Caco-2 (cell line): ENCODE results near the gene AADACL4. TPM values are rescaled to one million over a fixed set of nuclear protein-coding genes. Genes with fewer than 3 reads are reported as not detected.
"Not testable (repeated sequence)": the region's sequence is repeated elsewhere in the genome, so short reads cannot be mapped to it uniquely, and the experiment has no call there.

Experiments
- BruUV-seq: library from RNA; stranded (reverse); fragments of 400-500 nt; replicated peaks from 2 replicates; lab custom pipeline; 2021; lab: Mats Ljungman, UMichigan
- CTCF ChIA-PET: fragments of 300-600 bp; sonication (Branson Sonifier 250); formaldehyde crosslinking; loops from one replicate; lab custom pipeline; 2022; ENCODE audit warnings: antibody characterized with exemption; lab: Charles Lee
- POLR2A ChIA-PET: fragments of 300-600 bp; sonication (Branson Sonifier 250); formaldehyde crosslinking; loops from one replicate; lab custom pipeline; 2022; ENCODE audit warnings: antibody characterized with exemption; lab: Charles Lee
- DNase-seq, 2 experiments: peaks; one replicate each; pipeline versions ENCODE4 v3.0.0 to v3.0.0-alpha.2; 2020 to 2022
- H3K27me3 ChIP-seq: replicated peaks from 2 replicates; pipeline ENCODE4 v1.6.0; 2011; ENCODE audit warnings: low read length; ENCODE audit not compliant: control insufficient read depth, insufficient read depth
- H3K36me3 ChIP-seq: 2 replicates; pipeline ENCODE4 v1.5.1; 2011; ENCODE audit warnings: low read length; ENCODE audit not compliant: control insufficient read depth, insufficient read depth
- H3K4me1 ChIP-seq: fragments of 250-450 bp; sonication (Bioruptor Pico); 2 replicates; pipeline ENCODE4 v1.5.1; 2020; ENCODE audit warnings: mild to moderate bottlenecking
- H3K4me3 ChIP-seq: 2 replicates; pipeline ENCODE4 v1.5.1; 2011; ENCODE audit warnings: low read depth, mild to moderate bottlenecking, control low read depth, low read length
- H3K9me3 ChIP-seq: fragments of 250-450 bp; sonication (Bioruptor Pico); 2 replicates; pipeline ENCODE4 v1.5.1; 2020; ENCODE audit warnings: mild to moderate bottlenecking, moderate library complexity
- H3K27ac Mint-ChIP-seq: one replicate; pipeline ENCODE4 v1.8.0; 2022; ENCODE audit warnings: mixed read lengths; ENCODE audit not compliant: unreplicated experiment
- H3K27me3 Mint-ChIP-seq: one replicate; pipeline ENCODE4 v1.8.0; 2022; ENCODE audit warnings: mixed read lengths; ENCODE audit not compliant: insufficient read depth, unreplicated experiment
- H3K36me3 Mint-ChIP-seq: one replicate; pipeline ENCODE4 v1.8.0; 2022; ENCODE audit warnings: mild to moderate bottlenecking, mixed read lengths; ENCODE audit not compliant: insufficient read depth, unreplicated experiment
- H3K4me1 Mint-ChIP-seq: one replicate; pipeline ENCODE4 v1.8.0; 2022; ENCODE audit warnings: low read depth, mixed read lengths; ENCODE audit not compliant: unreplicated experiment
- H3K4me3 Mint-ChIP-seq: one replicate; pipeline ENCODE4 v1.8.0; 2022; ENCODE audit warnings: mild to moderate bottlenecking, moderate library complexity, mixed read lengths; ENCODE audit not compliant: unreplicated experiment
- H3K9me3 Mint-ChIP-seq: one replicate; pipeline ENCODE4 v1.8.0; 2022; ENCODE audit warnings: mixed read lengths; ENCODE audit not compliant: unreplicated experiment
- intact Hi-C: fragments of 100-400 bp; cut with micrococcal nuclease; formaldehyde crosslinking; loops from one replicate; pipeline ENCODE4 v1.10.0; 2022; ENCODE audit not compliant: unreplicated experiment
- total RNA-seq: library from RNA; stranded (reverse); gene quantifications from 2 replicates; pipeline ENCODE4 v1.2.3, GENCODE V29; 2022
- TF ChIP-seq, protein P1 (sequence below), 2 experiments: fragments of 200-600 bp in 1 of 2; IDR thresholded peaks; 1 replicate in 1 of 2; 2 replicates in 1 of 2; pipeline versions ENCODE4 v1.5.1 to v1.8.0; 2011 to 2022; ENCODE audit warnings: antibody characterized with exemption in 1 of 2, control low read depth in 1 of 2, inconsistent platforms in 1 of 2, low read depth in 1 of 2, low read length in 1 of 2, mild to moderate bottlenecking in 1 of 2, moderate library complexity in 1 of 2; ENCODE audit not compliant: insufficient read depth in 1 of 2, severe bottlenecking in 1 of 2, unreplicated experiment in 1 of 2

Gene AADACL4
- total RNA-seq, 1 experiment from 2014 or later: not detected

GRCh38 chr1:12712929-12713328, 69.0 kb downstream of the AADACL4 start:
- H3K4me3 Mint-ChIP-seq: no peak overlapping the region
- no TSS peak for BruUV-seq
- Histone ChIP-seq H3K9me3 (0 out of 2 replicates have a peak, but pooled peaks cover 2% of the 10 kb centered on the region), H3K4me1 (peaks cover 15% of the 10 kb centered on the region), H3K4me3 (no peak overlapping the region), H3K27me3 (no peaks in the 10 kb centered on the region), H3K36me3 (no peaks in the 10 kb centered on the region)
- no peak overlapping the region for H3K27ac Mint-ChIP-seq
- ChIA-PET CTCF (no interaction called here), POLR2A (no interaction called here)
- no peaks in the 10 kb centered on the region for H3K9me3 Mint-ChIP-seq
- peaks cover 10% of the 10 kb centered on the region for H3K4me1 Mint-ChIP-seq
- intact Hi-C loops: no loop called here
- DNase-seq: no peak
- H3K36me3 Mint-ChIP-seq: no peaks in the 10 kb centered on the region
- H3K27me3 Mint-ChIP-seq: no peaks in the 10 kb centered on the region
- TF ChIP-seq, protein P1, sequence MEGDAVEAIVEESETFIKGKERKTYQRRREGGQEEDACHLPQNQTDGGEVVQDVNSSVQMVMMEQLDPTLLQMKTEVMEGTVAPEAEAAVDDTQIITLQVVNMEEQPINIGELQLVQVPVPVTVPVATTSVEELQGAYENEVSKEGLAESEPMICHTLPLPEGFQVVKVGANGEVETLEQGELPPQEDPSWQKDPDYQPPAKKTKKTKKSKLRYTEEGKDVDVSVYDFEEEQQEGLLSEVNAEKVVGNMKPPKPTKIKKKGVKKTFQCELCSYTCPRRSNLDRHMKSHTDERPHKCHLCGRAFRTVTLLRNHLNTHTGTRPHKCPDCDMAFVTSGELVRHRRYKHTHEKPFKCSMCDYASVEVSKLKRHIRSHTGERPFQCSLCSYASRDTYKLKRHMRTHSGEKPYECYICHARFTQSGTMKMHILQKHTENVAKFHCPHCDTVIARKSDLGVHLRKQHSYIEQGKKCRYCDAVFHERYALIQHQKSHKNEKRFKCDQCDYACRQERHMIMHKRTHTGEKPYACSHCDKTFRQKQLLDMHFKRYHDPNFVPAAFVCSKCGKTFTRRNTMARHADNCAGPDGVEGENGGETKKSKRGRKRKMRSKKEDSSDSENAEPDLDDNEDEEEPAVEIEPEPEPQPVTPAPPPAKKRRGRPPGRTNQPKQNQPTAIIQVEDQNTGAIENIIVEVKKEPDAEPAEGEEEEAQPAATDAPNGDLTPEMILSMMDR (IDR thresholded peaks at IDR 0.05; ENCODE audit: insufficient read depth in 1 of 2, low read depth in 1 of 2, low read length in 1 of 2, severe bottlenecking in 1 of 2, unreplicated experiment in 1 of 2): no peak

DNA sequence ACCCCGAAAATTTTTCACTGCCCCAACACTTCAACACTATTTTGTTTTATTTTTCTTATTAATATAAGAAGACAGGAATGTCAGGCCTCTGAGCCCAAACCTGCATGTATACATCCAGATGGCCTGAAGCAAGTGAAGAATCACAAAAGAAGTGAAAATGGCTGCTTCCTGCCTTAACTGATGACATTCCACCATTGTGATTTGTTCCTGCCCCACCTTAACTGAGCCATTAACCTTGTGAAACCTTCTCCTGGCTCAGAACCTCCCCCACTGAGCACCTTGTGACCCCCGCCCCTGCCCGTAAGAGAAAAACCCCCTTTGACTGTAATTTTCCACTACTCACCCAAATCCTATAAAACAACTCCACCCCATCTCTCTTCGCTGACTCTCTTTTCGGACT, 69.8 kb downstream of the AADACL4 start:
- DNase-seq, intact Hi-C loops, CTCF ChIA-PET, H3K36me3 ChIP-seq, H3K27ac Mint-ChIP-seq, H3K27me3 Mint-ChIP-seq, POLR2A ChIA-PET, BruUV-seq, H3K4me3 Mint-ChIP-seq, H3K4me1 ChIP-seq, H3K9me3 ChIP-seq, H3K36me3 Mint-ChIP-seq, H3K4me3 ChIP-seq, H3K27me3 ChIP-seq, H3K9me3 Mint-ChIP-seq: not testable (repeated sequence)
- peaks cover 10% of the 10 kb centered on the region for H3K4me1 Mint-ChIP-seq

DNA sequence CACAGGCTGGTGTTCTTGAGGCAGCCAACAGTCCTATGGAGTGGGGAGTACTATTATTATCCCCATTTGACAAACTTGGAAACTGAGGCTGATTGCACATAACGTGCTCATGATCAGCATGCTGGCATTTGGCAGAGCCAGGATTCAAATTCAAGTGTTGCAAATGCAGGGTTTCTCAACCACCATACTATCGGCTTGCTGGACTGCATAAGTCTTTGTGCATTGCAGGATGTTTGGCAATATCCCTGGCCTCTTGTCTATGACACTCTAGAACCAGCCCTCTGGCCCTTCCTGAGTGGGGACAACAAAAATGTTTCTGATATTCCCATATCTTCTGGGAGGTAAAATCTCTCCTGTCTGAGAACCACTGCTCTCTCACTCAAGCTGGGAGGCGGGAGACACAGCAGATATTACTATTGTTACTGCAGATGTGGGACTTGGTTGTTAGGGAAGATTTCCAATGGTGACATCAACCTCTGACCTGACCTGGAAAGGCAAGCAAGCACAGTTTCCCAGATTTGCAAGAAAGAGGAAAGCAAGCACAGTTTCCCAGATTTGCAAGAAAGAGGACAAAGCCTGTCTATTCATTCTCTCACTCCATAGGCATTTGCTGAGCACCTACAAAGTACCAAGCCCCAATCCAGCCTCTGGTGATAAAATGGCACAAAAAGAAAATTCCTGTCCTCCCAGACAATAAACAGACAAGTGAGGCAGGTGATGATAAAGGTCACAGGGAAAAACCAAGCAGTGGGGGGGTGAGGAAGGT, 71.0 kb downstream of the AADACL4 start:
- Mint-ChIP-seq H3K27me3 (no peaks in the 10 kb centered on the region), H3K36me3 (no peaks in the 10 kb centered on the region), H3K27ac (no peak overlapping the region), H3K9me3 (no peaks in the 10 kb centered on the region), H3K4me3 (no peak overlapping the region), H3K4me1 (peaks cover 10% of the 10 kb centered on the region)
- POLR2A ChIA-PET: no interaction called here
- intact Hi-C loops: no loop called here
- no peak overlapping the region for H3K4me3 ChIP-seq
- no peak for DNase-seq
- no peaks in the 10 kb centered on the region for H3K27me3 ChIP-seq
- CTCF ChIA-PET: interaction anchor here (0.6 kb wide), 1 partner anchor 9 kb away, joined by 3 read pairs; no protein-coding TSS in a partner anchor
- H3K4me1 ChIP-seq: no peaks in the 10 kb centered on the region
- no peaks in the 10 kb centered on the region for H3K9me3 ChIP-seq
- BruUV-seq: no TSS peak
- H3K36me3 ChIP-seq: no peaks in the 10 kb centered on the region
- TF ChIP-seq, protein P1 (IDR thresholded peaks at IDR 0.05; ENCODE audit: insufficient read depth in 1 of 2, low read depth in 1 of 2, low read length in 1 of 2, severe bottlenecking in 1 of 2, unreplicated experiment in 1 of 2): no peak
